HG03045 (cell line): ENCODE data around the gene TFAP2B.

Source experiments
- ATAC-seq: cut with Tn5 transposase; IDR thresholded peaks from one replicate; pipeline ENCODE4 v1.9.1; 2021; ENCODE audit warnings: mild to moderate bottlenecking, moderate library complexity; ENCODE audit not compliant: unreplicated experiment

The TFAP2B gene

GRCh38 chr6:50846144-50846851, 27.6 kb downstream of the TFAP2B start:
- no peak for ATAC-seq

- ATAC-seq, result no peak
These were observed 28.1 kb downstream of the TFAP2B start for GRCh38 chr6:50846852-50847155.

GRCh38 chr6:50847890-50848594, 29.4 kb downstream of the TFAP2B start:
- ATAC-seq, result no peak

- ATAC-seq, result no peak
These were observed 30.5 kb downstream of the TFAP2B start for GRCh38 chr6:50848989-50849795.

- ATAC-seq, result no peak
These were observed 31.1 kb downstream of the TFAP2B start for GRCh38 chr6:50849796-50850180.

- no peak for ATAC-seq
These were observed 31.8 kb downstream of the TFAP2B start for GRCh38 chr6:50850223-50851048.

- ATAC-seq, result no peak
These were observed 32.6 kb downstream of the TFAP2B start for GRCh38 chr6:50851049-50851845.

GRCh38 chr6:50853939-50854338, 35.3 kb downstream of the TFAP2B start:
- ATAC-seq, result no peak

- no peak for ATAC-seq
These were observed 43.0 kb downstream of the TFAP2B start for GRCh38 chr6:50861692-50862091.

- no peak for ATAC-seq
These were observed 43.5 kb downstream of the TFAP2B start for GRCh38 chr6:50862176-50862575.

- ATAC-seq, result no peak
These were observed 45.9 kb downstream of the TFAP2B start for GRCh38 chr6:50864601-50865000.

- no peak for ATAC-seq
These were observed 49.8 kb downstream of the TFAP2B start for GRCh38 chr6:50868466-50868865.

GRCh38 chr6:50873167-50873566, 54.5 kb downstream of the TFAP2B start:
- ATAC-seq, result no peak

- ATAC-seq, result no peak
These were observed 65.7 kb downstream of the TFAP2B start for GRCh38 chr6:50884364-50884763.

GRCh38 chr6:50887112-50887511, 68.4 kb downstream of the TFAP2B start:
- no peak for ATAC-seq

GRCh38 chr6:50889497-50889896, 70.8 kb downstream of the TFAP2B start:
- no peak for ATAC-seq

GRCh38 chr6:50889935-50890334, 71.3 kb downstream of the TFAP2B start:
- no peak for ATAC-seq

GRCh38 chr6:50890579-50890978, 71.9 kb downstream of the TFAP2B start:
- no peak for ATAC-seq

- ATAC-seq, result no peak
These were observed 72.6 kb downstream of the TFAP2B start for GRCh38 chr6:50891290-50891689.
